WERI-Rb-1 (cell line): Measurements from ENCODE around the gene AP4E1.
"Not testable (repeated sequence)": the region's sequence is repeated elsewhere in the genome, so short reads cannot be mapped to it uniquely, and the experiment has no call there.

Source experiments
- DNase-seq: peaks from one replicate; pipeline ENCODE4 v3.0.0-alpha.2; 2020
- H3K27ac ChIP-seq: fragments of 250-450 bp; sonication (Bioruptor Pico); 2 replicates; pipeline ENCODE4 v1.5.1; 2020; ENCODE audit warnings: mild to moderate bottlenecking, moderate library complexity
- H3K27me3 ChIP-seq: fragments of 250-450 bp; sonication (Bioruptor Pico); 2 replicates; pipeline ENCODE4 v1.5.1; 2021; ENCODE audit warnings: mild to moderate bottlenecking, low read depth, moderate library complexity; ENCODE audit not compliant: insufficient read depth, severe bottlenecking
- H3K36me3 ChIP-seq: fragments of 250-450 bp; sonication (Bioruptor Pico); 2 replicates; pipeline ENCODE4 v1.5.1; 2020; ENCODE audit warnings: mild to moderate bottlenecking, moderate library complexity
- H3K4me3 ChIP-seq: 2 replicates; pipeline ENCODE4 v1.5.1; 2011; ENCODE audit warnings: low read depth, mild to moderate bottlenecking, control low read depth, low read length
- H3K9me3 ChIP-seq: fragments of 250-450 bp; sonication (Bioruptor Pico); 2 replicates; pipeline ENCODE4 v1.5.1; 2021; ENCODE audit warnings: mild to moderate bottlenecking, moderate library complexity; ENCODE audit not compliant: severe bottlenecking
- CTCF ChIP-seq: IDR thresholded peaks from 2 replicates; pipeline ENCODE4 v1.5.1; 2011; ENCODE audit warnings: low read depth, mild to moderate bottlenecking, control low read depth, inconsistent platforms, low read length

Gene AP4E1

GRCh38 chr15:51016615-51017014 is 108.1 kb downstream of the AP4E1 start:
- no peak overlapping the region for H3K27ac ChIP-seq
- no peak overlapping the region for H3K4me3 ChIP-seq
- H3K9me3 ChIP-seq, result no peaks in the 10 kb centered on the region
- DNase-seq, result no peak
- no peaks in the 10 kb centered on the region for H3K27me3 ChIP-seq
- TF ChIP-seq CTCF, result no peak
- H3K36me3 ChIP-seq, result no peaks in the 10 kb centered on the region

GRCh38 chr15:51022206-51022605 is 113.7 kb downstream of the AP4E1 start:
- Histone ChIP-seq H3K4me3 (no peak overlapping the region), H3K27ac (no peak overlapping the region), H3K27me3 (no peaks in the 10 kb centered on the region), H3K9me3 (no peaks in the 10 kb centered on the region), H3K36me3 (no peaks in the 10 kb centered on the region)
- no peak for DNase-seq
- no peak for TF ChIP-seq CTCF

- TF ChIP-seq CTCF, result no peak
- no peaks in the 10 kb centered on the region for H3K27me3 ChIP-seq
- H3K9me3 ChIP-seq, result no peaks in the 10 kb centered on the region
- no peak overlapping the region for H3K27ac ChIP-seq
- no peak overlapping the region for H3K4me3 ChIP-seq
- DNase-seq, result no peak
- H3K36me3 ChIP-seq, result no peaks in the 10 kb centered on the region
These were observed 115.0 kb downstream of the AP4E1 start for GRCh38 chr15:51023499-51023898.

GRCh38 chr15:51024735-51025453 is 116.4 kb downstream of the AP4E1 start:
- Histone ChIP-seq H3K9me3 (no peaks in the 10 kb centered on the region), H3K36me3 (no peaks in the 10 kb centered on the region), H3K27ac (0 out of 2 replicates have a peak overlapping the region, but pooled peaks have one; percentile 22), H3K27me3 (no peaks in the 10 kb centered on the region), H3K4me3 (no peak overlapping the region)
- no peak for TF ChIP-seq CTCF
- no peak for DNase-seq

- Histone ChIP-seq H3K27ac (no peak overlapping the region), H3K27me3 (no peaks in the 10 kb centered on the region), H3K36me3 (no peaks in the 10 kb centered on the region), H3K4me3 (no peak overlapping the region), H3K9me3 (no peaks in the 10 kb centered on the region)
- no peak for TF ChIP-seq CTCF
- no peak for DNase-seq
These were observed 117.0 kb downstream of the AP4E1 start for GRCh38 chr15:51025454-51025846.

- Histone ChIP-seq H3K27ac (no peak overlapping the region), H3K36me3 (no peaks in the 10 kb centered on the region), H3K27me3 (no peaks in the 10 kb centered on the region), H3K9me3 (no peaks in the 10 kb centered on the region), H3K4me3 (no peak overlapping the region)
- no peak for TF ChIP-seq CTCF
- no peak for DNase-seq
These were observed 122.3 kb downstream of the AP4E1 start for GRCh38 chr15:51030649-51031316.

GRCh38 chr15:51037474-51037873 is 129.0 kb downstream of the AP4E1 start:
- not testable (repeated sequence) for H3K27me3 ChIP-seq, H3K36me3 ChIP-seq, H3K27ac ChIP-seq, H3K4me3 ChIP-seq, DNase-seq, H3K9me3 ChIP-seq
